ENCODE results near the gene ZNF487. TPM values are rescaled to one million over a fixed set of nuclear protein-coding genes. Genes with fewer than 3 reads are reported as not detected.

ZNF487 gene
- total and polyA plus RNA-seq, 2 of the 13 experiments (the other 11 are each of a cell fraction or from before 2014, with no cell fraction given), result 7.4 to 8.8 TPM

- TF ChIP-seq BCLAF1 (IDR thresholded peaks at IDR 0.05) (no peak), SNAI1 (CRISPR knock-in tag; IDR thresholded peaks at IDR 0.05; ENCODE audit: borderline replicate concordance) (no peak), ZNF414 (CRISPR knock-in tag; IDR thresholded peaks at IDR 0.05) (no peak), ZNF619 (CRISPR knock-in tag; IDR thresholded peaks at IDR 0.05) (no peak), ARNT (IDR thresholded peaks at IDR 0.05) (no peak), ZNF644 (CRISPR knock-in tag; IDR thresholded peaks at IDR 0.05; ENCODE audit: low read depth) (no peak), GMEB2 (CRISPR knock-in tag; IDR thresholded peaks at IDR 0.05; ENCODE audit: low read depth) (no peak), ZKSCAN8 (CRISPR knock-in tag; IDR thresholded peaks at IDR 0.05; ENCODE audit: borderline replicate concordance) (no peak), KLF16 (CRISPR knock-in tag; IDR thresholded peaks at IDR 0.05) (peak in 1 of 2 experiments; percentile 91; a peak in 2 of 4 replicates), ZSCAN29 (CRISPR knock-in tag; conservative IDR thresholded peaks at IDR 0.05) (no peak), NONO (IDR thresholded peaks at IDR 0.05) (no peak), NONO (CRISPR knock-in tag; conservative IDR thresholded peaks at IDR 0.05) (0 out of 2 replicates have a peak, but pooled peaks have one; percentile 15), ZNF30 (CRISPR knock-in tag; IDR thresholded peaks at IDR 0.05) (no peak), ZNF451 (CRISPR knock-in tag; IDR thresholded peaks at IDR 0.05) (no peak), KDM1A (CRISPR knock-in tag; IDR thresholded peaks at IDR 0.05) (no peak), TARDBP (CRISPR knock-in tag; IDR thresholded peaks at IDR 0.05) (0 out of 2 replicates have a peak, but pooled peaks have one; percentile 52), KMT2A (CRISPR knock-in tag; IDR thresholded peaks at IDR 0.05) (peak; percentile 84; the same call in 1 of the 2 replicates), ZSCAN21 (CRISPR knock-in tag; IDR thresholded peaks at IDR 0.05; ENCODE audit: borderline replicate concordance) (no peak), GPBP1L1 (CRISPR knock-in tag; IDR thresholded peaks at IDR 0.05) (no peak), ZNF556 (CRISPR knock-in tag; IDR thresholded peaks at IDR 0.05; ENCODE audit: borderline replicate concordance) (no peak), THAP8 (CRISPR knock-in tag; IDR thresholded peaks at IDR 0.05; ENCODE audit: borderline replicate concordance) (no peak), MED8 (CRISPR knock-in tag; IDR thresholded peaks at IDR 0.05; ENCODE audit: insufficient replicate concordance) (no peak), ZBTB1 (CRISPR knock-in tag; IDR thresholded peaks at IDR 0.05; ENCODE audit: borderline replicate concordance) (no peak)
Measured at GRCh38 chr10:43407576-43408330, 29.2 kb upstream of the ZNF487 start (continued).

All from HepG2 (cell line).